Activated CD4-positive, alpha-beta T cell treated with anti-CD3 and anti-CD28 coated beads for 1 hour (primary cell): ENCODE measurements around the gene YIPF3.
A peak's percentile ranks its signal among the peaks of the same experiment; 100 is the strongest.
"Not testable (repeated sequence)": the region's sequence is repeated elsewhere in the genome, so short reads cannot be mapped to it uniquely, and the experiment has no call there.

ENCODE experiments used
- DNase-seq: peaks from one replicate; pipeline ENCODE4 v3.0.0-alpha.2; 2020

YIPF3 gene

DNA sequence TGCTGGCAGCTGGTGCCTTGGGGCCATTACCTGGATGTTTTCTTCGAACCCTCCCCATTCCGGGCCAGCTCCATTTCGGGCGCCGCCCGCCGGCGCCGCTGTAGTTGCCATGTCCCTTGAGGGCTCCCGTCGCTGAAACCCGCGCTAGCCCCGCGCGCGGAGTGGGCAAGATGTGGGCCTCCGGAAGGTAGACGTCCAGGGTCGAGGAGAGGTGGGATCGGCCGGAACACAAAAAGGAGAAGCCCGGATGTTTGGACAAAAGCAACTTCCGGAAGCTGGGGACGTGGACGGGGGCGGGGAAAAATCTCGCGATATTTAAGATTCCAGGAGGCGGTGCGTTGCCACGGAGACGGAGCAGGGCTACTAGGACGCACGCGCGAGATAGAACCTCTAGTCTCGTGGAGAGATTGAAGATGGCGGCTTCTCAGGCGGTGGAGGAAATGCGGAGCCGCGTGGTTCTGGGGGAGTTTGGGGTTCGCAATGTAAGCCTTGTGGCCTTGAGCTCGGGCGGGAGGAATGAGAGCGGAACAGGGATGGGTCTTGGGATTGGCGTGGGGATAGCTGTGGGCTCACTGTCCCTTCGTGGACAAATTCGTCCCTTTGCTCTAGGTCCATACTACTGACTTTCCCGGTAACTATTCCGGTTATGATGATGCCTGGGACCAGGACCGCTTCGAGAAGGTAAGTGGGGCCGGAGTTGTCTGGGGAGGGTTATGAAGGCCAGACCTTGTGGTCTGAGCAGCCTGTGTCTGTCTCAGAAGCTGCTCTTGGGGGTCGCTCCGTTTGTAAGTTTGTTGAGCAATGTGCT, at the start of gene YIPF3, which contains the start of gene POLR1C:
YIPF3 (minus strand) TSS at position 230 of the 808 bp plus-strand sequence; CDS start at position 111, 119 bp downstream.
POLR1C (plus strand) TSS at position 393 of the 808 bp plus-strand sequence; CDS start at position 414, 21 bp downstream.
- DNase-seq, result peak; percentile 95

GRCh38 chr6:43559328-43559727, 42.6 kb upstream of the YIPF3 start:
- no peak for DNase-seq

DNA sequence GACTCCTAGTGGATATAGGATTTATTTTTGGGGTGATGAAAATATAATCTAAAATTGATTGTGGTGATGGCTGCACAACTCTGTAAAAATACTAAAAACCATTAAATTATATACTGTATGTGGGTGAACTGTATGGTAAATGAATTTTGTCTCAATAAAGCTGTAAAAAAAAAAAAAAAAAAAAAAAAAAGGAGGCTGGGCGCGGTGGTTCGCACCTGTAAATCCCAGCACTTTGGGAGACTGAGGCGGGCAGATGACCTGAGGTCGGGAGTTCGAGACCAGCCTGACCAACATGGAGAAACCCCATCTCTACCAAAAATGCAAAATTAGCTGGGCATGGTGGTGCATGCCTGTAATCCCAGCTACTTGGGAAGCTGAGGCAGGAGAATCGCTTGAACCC, 40.9 kb upstream of the YIPF3 start:
- DNase-seq, result not testable (repeated sequence)

DNA sequence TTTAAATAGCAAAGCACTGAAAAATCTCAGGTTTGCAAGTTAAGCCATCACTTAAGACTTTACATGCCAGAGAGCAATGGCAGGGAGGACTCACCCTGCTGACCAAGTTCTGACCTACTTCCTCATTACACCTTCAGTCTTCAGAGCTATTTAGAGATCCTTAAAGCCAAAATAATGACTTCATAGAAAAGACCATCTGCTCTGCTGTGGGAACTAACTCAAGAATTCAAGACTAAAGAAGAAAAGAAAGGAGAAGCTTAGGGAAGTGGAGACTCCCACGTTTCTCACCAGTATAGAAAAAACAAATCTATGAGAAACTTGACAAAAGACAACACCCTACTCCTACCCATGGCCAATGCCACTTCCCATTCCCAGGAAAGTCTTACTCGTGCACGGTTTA, 30.5 kb upstream of the YIPF3 start:
- no peak for DNase-seq

GRCh38 chr6:43544461-43544860, 27.7 kb upstream of the YIPF3 start:
- DNase-seq, result no peak

DNA sequence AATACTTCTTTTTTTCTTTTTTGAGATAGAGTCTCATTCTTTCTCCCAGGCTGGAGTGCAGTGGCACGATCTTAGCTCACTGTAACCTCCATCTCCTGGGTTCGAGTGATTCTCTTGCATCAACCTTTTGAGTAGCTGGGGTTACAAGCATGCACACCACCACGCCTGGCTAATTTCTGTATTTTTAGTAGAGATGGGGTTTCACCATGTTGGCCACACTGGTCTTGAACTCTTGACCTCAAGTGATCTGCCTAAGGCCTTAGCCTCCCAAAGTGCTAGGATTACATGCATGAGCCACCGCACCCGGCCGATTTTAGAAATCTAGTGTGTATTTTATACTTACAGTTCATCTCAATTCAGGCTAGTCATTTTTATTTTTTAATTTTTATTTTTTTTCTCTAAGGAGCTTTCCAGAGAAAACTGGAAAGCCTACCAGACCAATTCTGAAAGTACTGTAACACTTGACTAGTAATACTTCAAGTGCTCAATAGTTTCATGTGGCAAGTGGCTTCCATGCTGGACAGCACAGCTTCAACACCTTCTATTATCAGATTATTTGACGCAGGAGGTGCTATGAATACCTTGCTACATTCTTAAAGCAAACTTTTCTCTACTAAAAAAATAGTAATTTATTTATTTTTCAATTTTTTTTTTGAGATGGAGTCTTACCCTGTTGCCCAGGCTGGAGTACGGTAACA, 25.2 kb upstream of the YIPF3 start:
- no peak for DNase-seq

GRCh38 chr6:43540507-43540906, 23.8 kb upstream of the YIPF3 start:
- no peak for DNase-seq

DNA sequence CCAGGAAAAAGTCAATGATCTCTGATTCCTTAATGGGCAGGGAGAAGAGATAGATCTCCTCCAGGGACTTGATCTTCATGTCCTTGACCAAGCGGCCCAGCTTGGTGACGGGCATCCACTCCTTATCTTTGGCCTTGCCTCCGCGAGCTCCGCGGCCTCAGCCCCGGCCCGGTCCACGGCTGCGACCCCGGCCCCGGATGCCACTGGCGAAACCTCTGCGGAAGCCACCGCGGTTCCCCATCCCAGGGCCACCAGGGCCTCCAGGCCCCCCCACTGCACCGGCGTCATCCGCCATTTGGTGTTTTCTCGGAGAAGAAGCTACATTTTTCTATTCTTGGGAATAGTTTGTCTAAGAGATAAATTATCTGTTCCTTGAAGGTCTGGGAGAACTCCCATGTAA, 22.7 kb upstream of the YIPF3 start:
- DNase-seq, result not testable (repeated sequence)

GRCh38 chr6:43538986-43539385, 22.3 kb upstream of the YIPF3 start:
- not testable (repeated sequence) for DNase-seq

DNA sequence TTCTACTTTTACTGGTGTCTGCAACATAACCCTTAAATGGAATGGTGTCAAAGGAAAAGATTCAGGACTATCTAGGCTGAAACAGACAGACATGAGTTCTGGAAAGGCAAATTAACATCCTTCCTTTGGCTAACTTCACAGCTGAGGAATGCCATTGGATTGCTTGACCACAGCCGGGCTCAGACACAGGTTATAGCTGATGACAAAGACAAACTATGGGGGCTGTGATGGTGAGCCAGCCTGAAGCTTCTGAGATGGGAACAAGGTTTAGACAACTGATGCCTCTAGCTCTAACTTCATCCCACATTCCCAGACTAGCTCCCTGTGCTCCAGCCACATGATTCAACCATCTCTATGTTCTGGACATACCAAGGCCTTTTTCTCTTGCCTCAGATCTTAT, 15.5 kb upstream of the YIPF3 start:
- DNase-seq, result no peak

- no peak for DNase-seq
Observed at GRCh38 chr6:43524483-43524961, 7.8 kb upstream of the YIPF3 start.

- DNase-seq, result no peak
Observed at GRCh38 chr6:43523284-43523683, 6.6 kb upstream of the YIPF3 start.

DNA sequence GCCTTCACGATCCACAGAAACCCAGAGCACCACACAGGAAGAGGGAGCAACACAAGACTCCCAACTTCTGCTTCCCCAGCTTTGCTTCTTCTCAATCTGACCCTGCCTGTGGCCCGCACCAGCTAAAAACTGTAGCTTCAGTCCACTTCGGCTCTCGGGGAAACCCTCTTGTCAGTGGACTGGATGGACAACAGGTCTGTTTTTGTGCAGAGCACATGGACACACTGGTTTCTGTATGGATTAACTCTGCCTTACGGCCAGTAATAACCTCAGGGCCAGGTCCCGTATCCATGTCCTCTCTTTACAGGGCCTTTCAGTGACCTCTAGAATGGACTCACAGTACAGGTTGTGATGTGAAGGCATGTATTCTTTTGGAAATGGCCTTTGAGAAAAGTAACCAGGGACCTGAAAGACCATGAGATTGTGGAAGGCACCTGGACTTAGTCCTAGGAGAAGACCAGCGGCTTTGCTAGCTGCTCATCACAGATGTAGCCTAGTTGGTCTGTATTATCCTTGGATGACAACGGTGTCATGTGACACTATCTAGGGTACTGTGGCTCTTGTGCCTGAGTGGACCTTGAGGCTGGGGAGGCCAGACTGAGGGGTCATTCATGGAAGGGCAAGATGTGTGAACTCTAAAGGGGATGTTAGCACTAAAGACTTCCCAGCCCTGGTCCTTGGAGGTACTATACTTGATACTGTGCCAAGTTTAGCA, 6.0 kb upstream of the YIPF3 start:
- no peak for DNase-seq

- DNase-seq, result no peak
Observed at GRCh38 chr6:43521836-43522235, 5.1 kb upstream of the YIPF3 start.

DNA sequence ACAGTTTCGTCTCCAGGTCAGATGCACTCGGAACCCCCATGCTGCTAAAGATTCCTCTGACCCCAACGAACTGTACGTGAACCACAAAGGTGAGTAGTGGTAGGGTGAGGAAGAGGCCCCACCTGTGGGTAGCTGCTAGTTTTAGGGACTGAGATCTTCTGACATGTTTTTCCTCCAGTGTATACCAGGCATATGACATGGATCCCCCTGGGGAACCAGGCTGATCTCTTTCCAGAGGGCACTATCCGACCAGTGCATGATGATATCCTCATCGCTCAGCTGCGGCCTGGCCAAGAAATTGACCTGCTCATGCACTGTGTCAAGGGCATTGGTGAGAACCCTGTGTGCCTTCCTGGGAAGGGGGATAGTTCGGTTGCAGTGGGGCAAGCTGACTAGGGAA, 3.4 kb upstream of the YIPF3 start:
- DNase-seq, result no peak

DNA sequence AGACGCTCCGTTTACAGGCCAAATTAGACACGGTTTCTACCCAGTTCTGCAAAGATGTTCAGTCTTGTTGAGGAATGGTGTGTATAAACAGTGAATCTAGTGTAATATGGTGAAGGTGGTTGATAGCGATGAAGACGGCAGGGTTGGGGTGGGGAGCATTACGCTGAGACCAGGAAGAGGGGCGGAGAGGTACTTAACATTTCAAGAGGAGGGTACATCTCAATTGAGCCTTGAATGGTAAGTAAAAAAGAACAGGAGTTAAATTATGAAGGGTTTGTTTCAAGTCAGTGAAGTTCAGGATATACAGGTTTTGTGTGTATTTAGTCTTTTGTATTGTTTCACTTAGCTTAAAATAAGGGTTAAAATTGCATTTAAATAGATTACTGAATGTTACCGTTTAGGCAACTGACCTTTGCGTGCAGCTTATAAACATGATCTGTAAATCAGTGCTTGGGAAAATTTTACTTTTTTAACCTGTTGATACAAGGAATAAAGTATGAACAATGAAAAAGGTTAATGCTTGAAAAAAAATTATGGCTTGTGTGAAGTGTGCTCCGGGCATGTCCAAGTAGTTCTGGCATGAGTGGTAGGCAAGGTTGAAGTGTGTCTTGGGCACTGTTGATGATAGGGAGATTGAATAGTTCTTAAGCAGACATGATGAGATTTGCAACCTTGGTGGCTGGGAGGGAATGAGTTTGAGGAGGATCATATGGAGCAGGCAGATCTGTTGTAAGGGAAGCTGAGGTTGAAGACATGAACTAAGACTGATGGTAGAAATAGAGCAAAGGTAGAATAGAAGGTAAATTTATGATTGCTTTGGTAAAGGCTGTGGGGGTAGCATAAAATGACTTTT, 1.0 kb upstream of the YIPF3 start:
- no peak for DNase-seq

DNA sequence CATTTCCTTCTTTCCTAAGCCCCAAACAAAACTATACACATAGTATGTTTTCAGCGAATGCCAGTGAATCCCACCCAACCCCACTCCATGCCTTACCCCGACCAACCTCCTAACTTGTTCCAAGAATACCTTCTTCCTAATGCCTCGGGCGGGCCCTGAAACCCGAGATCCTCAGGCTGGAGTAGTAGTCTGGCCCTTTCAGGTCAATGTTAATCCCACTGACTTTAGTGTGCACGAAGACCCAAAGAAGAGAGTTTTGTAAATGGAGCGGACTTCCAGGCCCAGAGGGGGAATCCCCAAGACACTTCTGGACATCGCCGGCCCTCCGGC, 394 bp downstream of the YIPF3 start:
- no peak for DNase-seq

GRCh38 chr6:43515808-43516207, 918 bp downstream of the YIPF3 start:
- no peak for DNase-seq

DNA sequence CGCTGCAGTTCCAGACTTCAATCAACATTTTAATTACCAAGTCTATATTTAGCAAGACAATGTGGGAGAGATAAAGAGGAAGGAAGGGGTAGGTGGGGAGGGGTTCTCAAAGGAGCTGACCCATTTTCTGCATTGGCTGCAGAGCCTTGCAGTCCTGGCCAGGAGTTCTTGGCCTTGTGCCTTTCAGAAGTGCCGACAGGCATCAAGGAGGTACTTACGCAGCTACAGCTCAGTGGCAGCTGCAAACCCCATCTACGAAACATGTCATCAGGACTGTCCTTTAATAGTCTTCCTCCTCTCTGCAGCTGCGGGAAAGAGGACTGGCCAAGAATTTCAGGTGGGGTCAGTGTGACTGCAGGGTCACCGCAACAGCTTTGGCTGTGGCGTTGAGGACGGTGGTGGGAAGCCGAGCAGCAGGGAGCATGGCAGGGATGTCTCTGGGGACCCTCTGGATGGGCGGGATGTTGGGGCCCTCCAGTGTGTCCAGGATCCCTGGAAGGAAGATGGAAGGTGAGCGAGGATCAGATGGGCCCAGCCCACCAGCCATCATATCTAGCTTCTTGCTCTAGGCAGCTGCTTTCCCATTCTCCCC, 4.8 kb downstream of the YIPF3 start:
- DNase-seq, result no peak

DNA sequence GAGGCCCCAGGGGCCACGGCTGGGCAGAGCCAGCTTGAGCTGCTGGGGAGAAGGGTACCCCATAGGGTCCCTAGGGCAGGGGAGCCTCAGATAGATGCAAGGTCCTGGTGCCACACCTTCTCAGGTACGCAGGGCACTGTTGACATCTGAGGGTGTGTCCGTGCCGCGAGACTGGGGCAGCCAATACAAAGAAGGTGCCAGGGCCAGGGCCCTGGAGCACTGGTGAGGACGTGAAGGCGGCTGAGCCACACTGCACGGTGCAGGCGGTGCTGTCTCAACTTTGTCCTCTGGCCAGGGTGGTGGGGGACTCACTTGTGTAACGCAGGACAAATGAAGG, 5.9 kb downstream of the YIPF3 start:
- no peak for DNase-seq

DNA sequence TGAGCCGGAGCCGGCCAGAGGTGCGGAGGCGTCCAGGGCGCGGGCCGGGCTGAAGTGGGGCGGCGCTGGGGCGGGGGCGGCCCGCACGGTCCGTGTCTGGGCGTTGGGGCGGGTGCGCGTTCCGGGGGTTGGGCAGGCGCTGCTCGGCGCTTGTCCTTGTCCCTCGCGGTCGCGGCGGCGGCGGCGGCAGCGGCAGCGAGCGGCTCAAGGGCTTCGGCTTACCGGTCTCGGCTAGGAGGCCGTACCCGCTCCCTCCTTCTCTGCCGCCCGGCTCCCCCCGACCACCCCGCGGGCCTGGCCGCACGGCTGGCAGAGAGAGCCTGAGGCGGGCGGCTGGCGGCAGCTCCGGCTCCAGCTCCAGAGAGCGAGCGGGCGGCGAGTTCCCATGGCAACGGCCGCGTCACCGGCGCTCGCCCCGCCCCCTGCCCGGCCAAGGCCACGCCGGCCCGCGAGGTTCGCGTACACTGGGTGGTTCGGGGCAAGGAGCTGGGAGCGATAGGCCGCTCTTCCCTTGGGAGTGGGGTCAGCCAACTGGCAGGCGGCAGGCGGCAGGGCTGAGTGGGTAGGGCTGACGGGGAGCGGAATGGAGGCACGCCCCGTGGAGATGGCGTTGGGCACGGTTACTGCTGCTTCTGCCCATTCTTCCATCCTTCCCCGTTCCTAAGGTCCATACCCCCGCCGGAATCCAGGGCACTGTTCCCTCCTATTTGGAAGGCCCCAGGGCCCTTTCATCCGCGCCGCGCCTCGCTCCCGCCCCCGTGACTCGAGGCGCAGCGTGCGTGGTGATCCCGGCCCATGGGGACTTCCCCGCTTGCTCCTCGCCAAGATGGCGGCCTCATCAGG, 6.5 kb downstream of the YIPF3 start, which contains the start of gene LRRC73:
LRRC73 (minus strand) TSS at position 363 of the 843 bp plus-strand sequence. CDS start 561 bp downstream, outside the sequence.
- peak; percentile 65 for DNase-seq
